PC-3 (cell line): ENCODE measurements around the gene AREL1. TPM values are rescaled to one million over a fixed set of nuclear protein-coding genes. Genes with fewer than 3 reads are reported as not detected.

Source experiments
- ATAC-seq: fragments of 200-7000 bp; cut with Tn5 transposase; 2 replicates; pipeline ENCODE4 v1.9.1; 2020; ENCODE audit warnings: mild to moderate bottlenecking, moderate library complexity
- BruUV-seq: library from RNA; stranded (reverse); fragments of 400-500 nt; replicated peaks from 2 replicates; lab custom pipeline; 2021; lab: Mats Ljungman, UMichigan
- CTCF ChIA-PET: fragments of 300-600 bp; sonication (Branson Sonifier 250); formaldehyde crosslinking; loops from one replicate; lab custom pipeline; 2022; ENCODE audit warnings: antibody characterized with exemption; lab: Charles Lee
- POLR2A ChIA-PET: fragments of 300-600 bp; sonication (Branson Sonifier 250); formaldehyde crosslinking; loops from one replicate; lab custom pipeline; 2022; ENCODE audit warnings: antibody characterized with exemption; ENCODE audit not compliant: unreplicated experiment; lab: Charles Lee
- DNase-seq: peaks from one replicate; pipeline ENCODE4 v3.0.0-alpha.2; 2015
- H2AFZ ChIP-seq: fragments of 300-600 bp; sonication (generic); 2 replicates; pipeline ENCODE4 v1.6.0; 2016; ENCODE audit warnings: antibody characterized with exemption, low read length
- H3F3A ChIP-seq: fragments of 300-600 bp; sonication (generic); one replicate; pipeline ENCODE4 v1.6.0; 2017; ENCODE audit warnings: antibody characterized with exemption, low read length, control low read depth, mild to moderate bottlenecking; ENCODE audit not compliant: unreplicated experiment
- H3K27ac ChIP-seq: fragments of 300-600 bp; sonication (generic); 2 replicates; pipeline ENCODE4 v1.5.1; 2016; ENCODE audit warnings: mild to moderate bottlenecking, low read length
- H3K27me3 ChIP-seq: fragments of 300-600 bp; sonication (generic); 2 replicates; pipeline ENCODE4 v1.6.1; 2016; ENCODE audit warnings: low read length, mixed read lengths
- H3K36me3 ChIP-seq: fragments of 300-600 bp; sonication (generic); 2 replicates; pipeline ENCODE4 v1.6.1; 2016; ENCODE audit warnings: low read depth, mixed run types, low read length, mixed read lengths
- H3K4me1 ChIP-seq: fragments of 300-600 bp; sonication (generic); 2 replicates; pipeline ENCODE4 v1.5.1; 2016; ENCODE audit warnings: low read length; ENCODE audit not compliant: insufficient read depth
- H3K4me2 ChIP-seq: fragments of 300-600 bp; sonication (generic); 2 replicates; pipeline ENCODE4 v1.6.0; 2016; ENCODE audit warnings: low read length
- H3K4me3 ChIP-seq: fragments of 300-600 bp; sonication (generic); 2 replicates; pipeline ENCODE4 v1.5.1; 2016; ENCODE audit warnings: mild to moderate bottlenecking, low read length, mixed read lengths
- H3K79me2 ChIP-seq: fragments of 300-600 bp; sonication (generic); 2 replicates; pipeline ENCODE4 v1.6.1; 2017; ENCODE audit warnings: low read length, mixed read lengths
- H3K9ac ChIP-seq: fragments of 300-600 bp; sonication (generic); 2 replicates; pipeline ENCODE4 v1.6.0; 2016; ENCODE audit warnings: mild to moderate bottlenecking, low read length
- H3K9me2 ChIP-seq: fragments of 300-600 bp; sonication (generic); replicated peaks from 2 replicates; pipeline ENCODE4 v1.6.1; 2016; ENCODE audit warnings: mixed run types, low read length, mixed read lengths
- H3K9me3 ChIP-seq: fragments of 300-600 bp; sonication (generic); 2 replicates; pipeline ENCODE4 v1.6.1; 2016; ENCODE audit warnings: low read length, mixed read lengths
- H4K20me1 ChIP-seq: fragments of 300-600 bp; sonication (generic); 2 replicates; pipeline ENCODE4 v1.6.1; 2016; ENCODE audit warnings: low read length, mixed read lengths
- EZH2 ChIP-seq: fragments of 300-600 bp; sonication (generic); IDR thresholded peaks from one replicate; pipeline ENCODE4 v1.6.1; 2017; ENCODE audit warnings: antibody characterized with exemption, mild to moderate bottlenecking, low read length; ENCODE audit not compliant: unreplicated experiment
- EZH2phosphoT487 ChIP-seq: fragments of 300-600 bp; sonication (generic); IDR thresholded peaks from 2 replicates; pipeline ENCODE4 v1.6.1; 2018; ENCODE audit warnings: mild to moderate bottlenecking, antibody characterized with exemption, low read length, borderline replicate concordance
- intact Hi-C: fragments of 100-400 bp; cut with micrococcal nuclease; formaldehyde crosslinking; loops from 2 replicates; pipeline ENCODE4 v1.9.0; 2023
- total RNA-seq: library from RNA; depleted of rRNA; stranded (reverse); fragments of >200 nt; gene quantifications from 2 replicates; pipeline ENCODE4 v1.2.3, GENCODE V29; 2014
- TF ChIP-seq, protein P1 (sequence below): fragments of 300-600 bp; sonication (generic); conservative IDR thresholded peaks from 2 replicates; pipeline ENCODE4 v1.5.1; 2017; ENCODE audit warnings: antibody characterized with exemption, low read depth, mild to moderate bottlenecking, low read length

The AREL1 gene
- total RNA-seq, 1 experiment from 2014 or later = 32.1 TPM

DNA sequence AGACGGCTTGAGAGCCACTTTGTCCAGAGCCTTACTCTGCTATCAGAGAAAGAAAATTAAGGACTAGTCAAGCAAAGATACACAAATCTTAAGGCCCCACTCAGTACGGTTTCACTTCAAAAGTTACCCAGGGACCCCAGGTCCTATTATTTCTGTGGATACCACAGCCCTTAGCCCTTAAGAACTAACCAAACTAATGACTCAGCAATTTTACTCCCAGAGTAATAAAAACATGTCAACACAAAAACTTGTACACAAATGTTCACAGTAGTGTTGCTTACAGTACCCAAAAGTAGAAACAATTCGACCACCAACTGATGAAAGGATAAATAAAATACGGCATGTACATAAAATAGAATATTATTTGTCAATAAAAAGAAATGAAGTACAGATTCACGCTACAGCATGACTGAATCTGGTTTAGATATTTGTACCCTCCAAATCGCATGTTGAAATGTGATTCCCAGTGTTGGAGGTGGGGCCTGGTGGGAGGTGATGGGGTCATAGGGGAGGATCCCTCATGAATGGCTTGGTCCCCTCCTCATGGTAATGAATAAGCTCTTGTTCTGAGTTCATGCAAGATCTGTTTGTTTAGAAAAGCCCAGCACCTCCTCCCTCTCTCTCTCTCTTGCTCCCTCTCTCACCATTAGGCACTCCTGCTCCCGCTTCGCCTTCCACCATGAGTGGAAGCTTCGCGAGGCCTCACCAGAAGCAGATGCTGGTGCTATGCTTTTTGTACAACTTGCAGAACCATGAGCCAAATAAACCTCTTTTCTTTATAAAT is 30.5 kb downstream of the AREL1 start:
- Histone ChIP-seq H3K27me3 (no peaks in the 10 kb centered on the region), H3K27ac (no peak overlapping the region), H3K9ac (no peak overlapping the region), H3F3A (no peaks in the 10 kb centered on the region), H3K4me1 (no peaks in the 10 kb centered on the region), H3K4me2 (no peak overlapping the region), H2AFZ (no peak overlapping the region), H3K9me2 (no peaks in the 10 kb centered on the region), H4K20me1 (no peaks in the 10 kb centered on the region), H3K9me3 (no peaks in the 10 kb centered on the region), H3K4me3 (no peak overlapping the region), H3K36me3 (peaks cover 29% of the 10 kb centered on the region), H3K79me2 (no peaks in the 10 kb centered on the region)
- ChIA-PET CTCF (no interaction called here), POLR2A (no interaction called here)
- ATAC-seq = no peak
- no TSS peak for BruUV-seq
- intact Hi-C loops = no loop called here
- DNase-seq = no peak
- TF ChIP-seq EZH2phosphoT487 = no peak
- TF ChIP-seq EZH2 = no peak
- TF ChIP-seq, protein P1, sequence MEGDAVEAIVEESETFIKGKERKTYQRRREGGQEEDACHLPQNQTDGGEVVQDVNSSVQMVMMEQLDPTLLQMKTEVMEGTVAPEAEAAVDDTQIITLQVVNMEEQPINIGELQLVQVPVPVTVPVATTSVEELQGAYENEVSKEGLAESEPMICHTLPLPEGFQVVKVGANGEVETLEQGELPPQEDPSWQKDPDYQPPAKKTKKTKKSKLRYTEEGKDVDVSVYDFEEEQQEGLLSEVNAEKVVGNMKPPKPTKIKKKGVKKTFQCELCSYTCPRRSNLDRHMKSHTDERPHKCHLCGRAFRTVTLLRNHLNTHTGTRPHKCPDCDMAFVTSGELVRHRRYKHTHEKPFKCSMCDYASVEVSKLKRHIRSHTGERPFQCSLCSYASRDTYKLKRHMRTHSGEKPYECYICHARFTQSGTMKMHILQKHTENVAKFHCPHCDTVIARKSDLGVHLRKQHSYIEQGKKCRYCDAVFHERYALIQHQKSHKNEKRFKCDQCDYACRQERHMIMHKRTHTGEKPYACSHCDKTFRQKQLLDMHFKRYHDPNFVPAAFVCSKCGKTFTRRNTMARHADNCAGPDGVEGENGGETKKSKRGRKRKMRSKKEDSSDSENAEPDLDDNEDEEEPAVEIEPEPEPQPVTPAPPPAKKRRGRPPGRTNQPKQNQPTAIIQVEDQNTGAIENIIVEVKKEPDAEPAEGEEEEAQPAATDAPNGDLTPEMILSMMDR = no peak

DNA sequence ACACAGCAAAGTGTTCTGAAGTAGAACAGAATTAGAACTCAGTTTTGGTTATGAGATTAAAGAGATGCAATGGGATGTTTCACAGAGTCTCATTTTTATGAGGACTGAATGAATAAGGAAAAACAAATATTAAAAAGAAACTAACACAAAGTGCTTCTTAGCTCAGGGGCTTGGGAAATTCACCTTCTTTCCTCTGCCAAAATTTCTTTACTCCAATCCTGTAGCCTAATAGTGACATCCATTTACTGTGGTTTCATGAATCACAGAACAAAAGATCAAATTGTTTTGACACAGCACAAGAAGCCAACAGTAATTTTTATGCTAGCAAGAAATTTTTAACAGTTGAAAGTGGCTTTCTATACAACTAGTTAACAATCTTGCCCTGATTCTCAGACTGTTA is 37.7 kb downstream of the AREL1 start:
- ATAC-seq = peak; percentile 52
- Histone ChIP-seq H3K4me2 (no peak overlapping the region), H3K79me2 (no peaks in the 10 kb centered on the region), H2AFZ (no peak overlapping the region), H3K4me3 (no peak overlapping the region), H3K27me3 (no peaks in the 10 kb centered on the region), H3K4me1 (peaks cover 25% of the 10 kb centered on the region), H3K9me3 (no peaks in the 10 kb centered on the region), H3K27ac (peak overlapping the region; percentile 57), H3K9ac (no peak overlapping the region), H4K20me1 (no peaks in the 10 kb centered on the region), H3K36me3 (peaks cover 27% of the 10 kb centered on the region), H3F3A (peaks cover 3% of the 10 kb centered on the region), H3K9me2 (no peaks in the 10 kb centered on the region)
- BruUV-seq = no TSS peak
- ChIA-PET CTCF (no interaction called here), POLR2A (no interaction called here)
- TF ChIP-seq, protein P1 = no peak
- TF ChIP-seq EZH2phosphoT487 (no peak), EZH2 (no peak)
- peak; percentile 6 for DNase-seq
- intact Hi-C loops = no loop called here

DNA sequence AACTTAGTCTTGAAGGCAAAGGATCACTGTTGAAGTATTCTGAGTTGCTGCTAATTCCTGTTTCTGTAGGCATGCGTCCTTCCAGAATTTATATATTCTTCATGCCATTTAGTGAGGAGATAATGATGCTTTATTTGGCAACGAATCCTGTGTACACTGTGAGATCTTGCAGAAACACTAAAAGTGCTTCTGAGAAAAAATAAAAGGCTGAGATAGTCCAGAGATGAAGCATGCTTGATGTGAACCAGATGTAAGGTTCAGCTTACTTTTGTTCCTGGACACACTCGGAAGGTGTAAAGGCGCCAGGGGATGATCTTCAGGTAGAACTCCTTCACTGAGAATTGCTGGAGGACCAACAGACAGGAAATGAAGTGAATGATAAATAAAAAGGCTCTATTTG is 39.1 kb downstream of the AREL1 start:
- Histone ChIP-seq H3K9me2 (no peaks in the 10 kb centered on the region), H3K27me3 (no peaks in the 10 kb centered on the region), H3K9me3 (no peaks in the 10 kb centered on the region), H4K20me1 (no peaks in the 10 kb centered on the region), H3K36me3 (peaks cover 40% of the 10 kb centered on the region), H3K79me2 (no peaks in the 10 kb centered on the region), H3K9ac (no peak overlapping the region), H3K4me3 (no peak overlapping the region), H3K4me2 (no peak overlapping the region), H3K27ac (no peak overlapping the region), H3K4me1 (peaks cover 25% of the 10 kb centered on the region), H2AFZ (no peak overlapping the region), H3F3A (peaks cover 3% of the 10 kb centered on the region)
- no TSS peak for BruUV-seq
- CTCF ChIA-PET = no interaction called here
- ATAC-seq (no peak), DNase-seq (no peak)
- intact Hi-C loops = loop anchor here (2.0 kb wide), 1 partner anchor 57 kb away; no protein-coding TSS in a partner anchor
- POLR2A ChIA-PET = no interaction called here
- TF ChIP-seq EZH2phosphoT487 (no peak), EZH2 (no peak)
- TF ChIP-seq, protein P1 = no peak
